Uterus (tissue), 4 donors: ENCODE results near the gene LTBP4. TPM values are rescaled to one million over a fixed set of nuclear protein-coding genes. Genes with fewer than 3 reads are reported as not detected.

ENCODE experiments used
- DNase-seq, 2 donors: peaks; one replicate each; pipeline ENCODE4 v3.0.0-alpha.2; 2019 to 2020
- H3K27ac ChIP-seq, 2 donors: fragments of 200-600 bp; sonication (generic); 1 replicate in 1 of 2; 2 replicates in 1 of 2; pipeline ENCODE4 v1.5.1; 2016 to 2018
- H3K27me3 ChIP-seq, 2 donors: fragments of 200-600 bp; sonication (generic); one replicate each; pipeline ENCODE4 v1.5.1; 2018 to 2019; ENCODE audit warnings: control low read depth in 1 of 2
- H3K36me3 ChIP-seq, 2 donors: fragments of 200-600 bp; sonication (generic); one replicate each; pipeline ENCODE4 v1.5.1; 2019; ENCODE audit warnings: control low read depth in 1 of 2
- H3K4me1 ChIP-seq, 2 donors: fragments of 200-600 bp; sonication (generic); one replicate each; pipeline ENCODE4 v1.5.1; 2018 to 2019; ENCODE audit warnings: control low read depth in 1 of 2
- H3K4me3 ChIP-seq, 2 donors: fragments of 200-600 bp; sonication (generic); 1 replicate in 1 of 2; 2 replicates in 1 of 2; pipeline ENCODE4 v1.5.1; 2018 to 2019; ENCODE audit warnings: mild to moderate bottlenecking in 1 of 2
- H3K9me3 ChIP-seq, 2 donors: fragments of 200-600 bp; sonication (generic); one replicate each; pipeline ENCODE4 v1.5.1; 2019; ENCODE audit warnings: control low read depth in 1 of 2
- POLR2A ChIP-seq, 2 donors: fragments of 450-650 bp; IDR thresholded peaks; one replicate each; pipeline ENCODE4 v1.6.1; 2016; ENCODE audit warnings: antibody characterized with exemption in 2 of 2, mild to moderate bottlenecking in 1 of 2, moderate library complexity in 1 of 2
- intact Hi-C: fragments of 100-400 bp; cut with DNase I; formaldehyde crosslinking; loops from one replicate; pipeline ENCODE4 v1.15.1; 2023; ENCODE audit warnings: low total_unique reads
- total RNA-seq, 4 donors: library from RNA; depleted of rRNA in 3 of 4; stranded (reverse); fragments of >200 nt in 3 of 4; gene quantifications; one replicate each; pipeline versions ENCODE4 v1.1.0 to v1.2.4, GENCODE V29; 2014 to 2023
- TF ChIP-seq, protein P1 (sequence below), 4 experiments: fragments of 200-600 bp in 2 of 4; fragments of 450-650 bp in 2 of 4; sonication (generic) in 2 of 4; IDR thresholded peaks; one replicate each; pipeline ENCODE4 v1.5.1; 2016 to 2019; ENCODE audit warnings: antibody characterized with exemption in 4 of 4, mild to moderate bottlenecking in 2 of 4, moderate library complexity in 1 of 4
- donor health status: DM: yes; HTN: yes; CAD: no.

Gene LTBP4
- total RNA-seq, 4 donors from 2014 or later, result 163 to 1,000 (median 501) TPM

DNA sequence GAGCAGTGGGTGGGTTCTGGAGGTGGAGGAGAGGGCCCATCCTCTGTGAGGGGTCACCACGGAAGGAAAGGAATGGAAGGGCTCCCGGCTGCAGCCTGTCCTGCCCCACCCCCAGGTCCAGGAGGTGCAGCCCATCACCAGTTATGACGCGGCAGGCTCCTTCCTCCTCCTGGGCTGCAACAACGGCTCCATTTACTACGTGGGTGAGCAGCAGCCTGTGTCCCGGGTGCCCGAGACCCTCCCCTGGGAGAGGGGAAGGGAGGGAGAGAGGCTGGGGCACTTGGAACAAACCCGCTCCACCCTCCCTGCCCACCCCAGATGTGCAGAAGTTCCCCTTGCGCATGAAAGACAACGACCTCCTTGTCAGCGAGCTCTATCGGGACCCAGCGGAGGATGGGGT lies 17.9 kb upstream of the LTBP4 start:
- no peaks in the 10 kb centered on the region for H3K9me3 ChIP-seq

DNA sequence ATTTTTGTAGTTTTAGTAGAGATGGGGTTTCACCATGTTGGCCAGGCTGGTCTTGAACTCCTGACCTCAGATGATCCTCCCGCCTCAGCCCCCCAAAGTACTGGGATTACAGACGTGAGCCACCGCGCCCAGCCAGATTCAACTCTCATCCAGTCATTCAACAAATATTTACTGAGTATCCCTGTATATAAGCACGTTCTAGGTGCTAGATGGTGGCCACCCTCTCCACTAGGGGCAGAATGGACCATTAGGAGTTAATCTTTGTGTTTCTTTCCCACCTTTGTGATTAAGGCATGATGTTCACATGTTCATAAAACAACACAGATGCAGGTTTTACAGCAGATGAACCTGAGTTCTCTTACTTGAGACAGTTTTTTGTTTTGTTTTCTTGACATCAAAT lies 17.2 kb upstream of the LTBP4 start:
- intact Hi-C loops, result no loop called here
- H3K27ac ChIP-seq, result no peak overlapping the region

More for the DNA sequence above, 17.9 kb upstream of the LTBP4 start:
- no peak overlapping the region for H3K27ac ChIP-seq
- H3K4me3 ChIP-seq, result no peak overlapping the region
- H3K36me3 ChIP-seq, result no peaks in the 10 kb centered on the region
- H3K4me1 ChIP-seq, result no peaks in the 10 kb centered on the region
- TF ChIP-seq, protein P1, sequence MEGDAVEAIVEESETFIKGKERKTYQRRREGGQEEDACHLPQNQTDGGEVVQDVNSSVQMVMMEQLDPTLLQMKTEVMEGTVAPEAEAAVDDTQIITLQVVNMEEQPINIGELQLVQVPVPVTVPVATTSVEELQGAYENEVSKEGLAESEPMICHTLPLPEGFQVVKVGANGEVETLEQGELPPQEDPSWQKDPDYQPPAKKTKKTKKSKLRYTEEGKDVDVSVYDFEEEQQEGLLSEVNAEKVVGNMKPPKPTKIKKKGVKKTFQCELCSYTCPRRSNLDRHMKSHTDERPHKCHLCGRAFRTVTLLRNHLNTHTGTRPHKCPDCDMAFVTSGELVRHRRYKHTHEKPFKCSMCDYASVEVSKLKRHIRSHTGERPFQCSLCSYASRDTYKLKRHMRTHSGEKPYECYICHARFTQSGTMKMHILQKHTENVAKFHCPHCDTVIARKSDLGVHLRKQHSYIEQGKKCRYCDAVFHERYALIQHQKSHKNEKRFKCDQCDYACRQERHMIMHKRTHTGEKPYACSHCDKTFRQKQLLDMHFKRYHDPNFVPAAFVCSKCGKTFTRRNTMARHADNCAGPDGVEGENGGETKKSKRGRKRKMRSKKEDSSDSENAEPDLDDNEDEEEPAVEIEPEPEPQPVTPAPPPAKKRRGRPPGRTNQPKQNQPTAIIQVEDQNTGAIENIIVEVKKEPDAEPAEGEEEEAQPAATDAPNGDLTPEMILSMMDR (IDR thresholded peaks at IDR 0.05), result no peak
- TF ChIP-seq POLR2A (IDR thresholded peaks at IDR 0.05), result no peak
- intact Hi-C loops, result no loop called here
- no peaks in the 10 kb centered on the region for H3K27me3 ChIP-seq
- no peak for DNase-seq

DNA sequence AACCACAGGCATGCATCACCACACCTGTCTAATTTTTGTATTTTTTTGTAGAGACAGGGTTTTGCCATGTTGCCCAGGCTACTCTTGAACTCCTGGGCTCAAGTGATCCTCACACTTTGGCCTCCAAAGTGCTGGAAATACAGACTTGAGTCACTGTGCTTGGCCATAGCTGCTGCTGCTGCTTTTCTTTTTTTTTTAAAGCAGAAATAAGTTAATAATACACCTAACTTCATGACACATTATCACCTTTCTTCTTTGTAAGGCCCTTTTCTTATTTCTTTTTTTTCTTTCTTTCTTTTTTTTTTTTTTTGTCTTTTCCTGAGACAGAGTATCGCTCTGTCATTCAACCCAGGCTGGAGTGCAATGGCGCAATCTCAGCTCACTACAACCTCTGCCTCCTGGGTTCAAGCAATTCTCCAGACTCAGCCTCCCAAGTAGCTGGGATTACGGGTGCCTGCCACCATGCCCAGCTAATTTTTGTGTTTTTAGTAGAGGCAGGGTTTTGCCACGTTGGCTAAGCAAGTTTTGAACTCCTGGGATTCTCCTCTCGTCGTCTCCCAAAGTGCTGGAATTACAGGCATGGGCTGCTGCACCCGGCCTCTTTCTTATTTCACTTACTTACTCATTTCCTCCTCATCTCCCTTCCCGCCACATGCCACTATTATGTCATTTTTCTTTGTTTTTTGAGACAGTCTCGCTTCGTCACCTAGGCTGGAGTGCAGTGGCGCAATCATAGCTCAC lies 15.8 kb upstream of the LTBP4 start:
- H3K4me1 ChIP-seq, result no peaks in the 10 kb centered on the region
- no peak overlapping the region for H3K27ac ChIP-seq
- H3K9me3 ChIP-seq, result no peaks in the 10 kb centered on the region
- DNase-seq, result no peak
- no peak overlapping the region for H3K4me3 ChIP-seq
- H3K27me3 ChIP-seq, result no peaks in the 10 kb centered on the region
- TF ChIP-seq POLR2A (IDR thresholded peaks at IDR 0.05), result no peak
- TF ChIP-seq, protein P1 (IDR thresholded peaks at IDR 0.05), result no peak
- intact Hi-C loops, result no loop called here
- no peaks in the 10 kb centered on the region for H3K36me3 ChIP-seq

More for the DNA sequence above, 17.2 kb upstream of the LTBP4 start:
- no peak for DNase-seq
- H3K4me1 ChIP-seq, result no peaks in the 10 kb centered on the region
- no peak overlapping the region for H3K4me3 ChIP-seq
- no peaks in the 10 kb centered on the region for H3K36me3 ChIP-seq
- no peaks in the 10 kb centered on the region for H3K27me3 ChIP-seq
- no peaks in the 10 kb centered on the region for H3K9me3 ChIP-seq
- TF ChIP-seq, protein P1 (IDR thresholded peaks at IDR 0.05), result no peak
- no peak for TF ChIP-seq POLR2A (IDR thresholded peaks at IDR 0.05)

DNA sequence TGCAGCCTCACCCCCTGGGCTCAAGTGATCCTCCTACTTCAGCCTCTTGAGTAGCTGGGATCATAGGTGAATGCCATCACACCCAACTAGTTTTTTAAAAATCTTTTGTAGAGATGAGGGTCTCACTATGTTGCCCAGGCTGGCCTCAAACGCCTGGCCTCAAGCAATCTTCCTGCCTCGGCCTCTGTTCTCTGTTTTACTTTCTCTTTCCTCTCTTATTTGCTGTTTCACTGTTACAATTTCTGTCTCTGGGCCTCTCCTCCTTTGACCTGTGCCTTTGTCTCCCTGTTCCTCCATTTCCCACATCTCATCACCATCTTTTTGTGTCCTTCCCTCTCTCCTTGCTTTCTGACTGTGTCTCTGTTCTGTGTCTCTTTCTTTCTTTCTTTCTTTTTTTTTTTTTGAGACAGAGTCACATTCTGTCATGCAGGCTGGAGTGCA lies 15.2 kb upstream of the LTBP4 start:
- H3K9me3 ChIP-seq, result no peaks in the 10 kb centered on the region
- no peaks in the 10 kb centered on the region for H3K27me3 ChIP-seq
- no peaks in the 10 kb centered on the region for H3K4me1 ChIP-seq
- intact Hi-C loops, result no loop called here
- TF ChIP-seq, protein P1 (IDR thresholded peaks at IDR 0.05), result no peak
- no peak for TF ChIP-seq POLR2A (IDR thresholded peaks at IDR 0.05)
- no peak for DNase-seq
- H3K4me3 ChIP-seq, result no peak overlapping the region
- no peak overlapping the region for H3K27ac ChIP-seq
- no peaks in the 10 kb centered on the region for H3K36me3 ChIP-seq

DNA sequence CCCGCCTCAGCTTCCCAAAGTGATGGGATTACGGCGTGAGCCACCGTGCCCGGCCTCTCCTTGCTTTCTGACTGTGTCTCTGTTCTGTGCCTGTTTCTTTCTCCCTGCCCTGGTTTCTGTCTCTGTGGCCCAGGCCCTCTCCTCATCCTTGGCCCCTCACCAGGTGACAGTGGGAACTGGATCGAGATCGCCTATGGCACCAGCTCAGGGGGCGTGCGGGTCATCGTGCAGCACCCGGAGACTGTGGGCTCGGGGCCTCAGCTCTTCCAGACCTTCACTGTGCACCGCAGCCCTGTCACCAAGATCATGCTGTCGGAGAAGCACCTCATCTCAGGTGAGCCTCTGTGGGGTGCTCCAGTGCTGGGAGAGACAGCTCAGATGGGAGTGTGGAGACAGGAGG lies 14.6 kb upstream of the LTBP4 start:
- H3K4me3 ChIP-seq, result no peak overlapping the region
- no peaks in the 10 kb centered on the region for H3K27me3 ChIP-seq
- intact Hi-C loops, result no loop called here
- no peaks in the 10 kb centered on the region for H3K9me3 ChIP-seq
- no peaks in the 10 kb centered on the region for H3K36me3 ChIP-seq
- TF ChIP-seq, protein P1 (IDR thresholded peaks at IDR 0.05), result no peak
- no peak for TF ChIP-seq POLR2A (IDR thresholded peaks at IDR 0.05)
- H3K4me1 ChIP-seq, result no peaks in the 10 kb centered on the region
- no peak overlapping the region for H3K27ac ChIP-seq
- no peak for DNase-seq
